Right cardiac atrium (tissue), 5 donors: ENCODE data around the gene ACOXL. TPM values are rescaled to one million over a fixed set of nuclear protein-coding genes. Genes with fewer than 3 reads are reported as not detected.

Experiments
- ATAC-seq, 2 donors: fragments of 200-7000 bp; cut with Tn5 transposase; one replicate each; pipeline versions ENCODE4 v1.8.0 to v1.9.1; 2020; ENCODE audit warnings: moderate library complexity in 2 of 2, mild to moderate bottlenecking in 1 of 2
- DNase-seq, 3 donors: peaks; one replicate each; pipeline ENCODE4 v3.0.0-alpha.2; 2020
- H3K27ac ChIP-seq: one replicate; pipeline ENCODE4 v1.5.1; 2013; ENCODE audit warnings: mild to moderate bottlenecking, low read length, control low read depth, moderate library complexity
- H3K27me3 ChIP-seq: one replicate; pipeline ENCODE4 v1.6.1; 2013; ENCODE audit not compliant: control insufficient read depth, insufficient read depth
- H3K4me1 ChIP-seq: one replicate; pipeline ENCODE4 v1.6.1; 2013; ENCODE audit warnings: low read length; ENCODE audit not compliant: control insufficient read depth, insufficient read depth
- H3K4me3 ChIP-seq: one replicate; pipeline ENCODE4 v1.5.1; 2013; ENCODE audit warnings: low read length, control low read depth
- H3K9me3 ChIP-seq: one replicate; pipeline ENCODE4 v1.6.1; 2013; ENCODE audit warnings: low read length; ENCODE audit not compliant: control insufficient read depth
- WGBS: extraction: QIAGEN DNeasy Blood & Tissue Kit; methylation state at CpG from one replicate; pipeline ENCODE4 v1.1.7; 2013; 5-methylcytosine and 5-hydroxymethylcytosine counted together
- intact Hi-C, 4 donors: fragments of 100-400 bp; cut with DNase I; formaldehyde crosslinking; loops; one replicate each; pipeline versions ENCODE4 v1.11.0 to v1.14.0; 2022 to 2023
- polyA plus RNA-seq: library from polyadenylated mRNA; stranded (reverse); fragments of 200-250 nt; gene quantifications from one replicate; pipeline ENCODE4 v1.2.3, GENCODE V29; 2013
- total RNA-seq, 4 donors: library from RNA; stranded (reverse); fragmentation: NEBNext Ultra II Directional; extraction: Animal tissue kit (Norgen Biotek cat#: 25700); gene quantifications; one replicate each; pipeline ENCODE4 v1.2.1, GENCODE V29; 2021
- donor health status: healthy with polysubstance abuse.
- donor health status: DM: no; HTN: yes; CAD: no.
- donor health status: DM: no; HTN: no; CAD: no.
- donor health status: DM: no; HTN: yes; CAD: no; lungs with severe emphysema.
- donor health status: DM: yes; HTN: yes; CAD: no.

The ACOXL gene
- total and polyA plus RNA-seq, 5 donors = 0.02 TPM; not detected in 4

GRCh38 chr2:110904779-110905148, 172.4 kb downstream of the ACOXL start:
- no peak overlapping the region for H3K27ac ChIP-seq
- no peaks in the 10 kb centered on the region for H3K9me3 ChIP-seq
- intact Hi-C loops = no loop called here
- DNase-seq = no peak
- H3K27me3 ChIP-seq = no peaks in the 10 kb centered on the region
- H3K4me3 ChIP-seq = no peak overlapping the region
- 80% methylated on average over 3 of the region's 3 CpGs for WGBS
- no peaks in the 10 kb centered on the region for H3K4me1 ChIP-seq
- ATAC-seq = no peak

- WGBS = 84% methylated on average over 3 of the region's 3 CpGs
Measured at GRCh38 chr2:110905217-110905616, 172.8 kb downstream of the ACOXL start.

GRCh38 chr2:110906613-110907298, 174.4 kb downstream of the ACOXL start:
- DNase-seq (no peak), ATAC-seq (no peak)
- H3K4me1 ChIP-seq = no peaks in the 10 kb centered on the region
- H3K27ac ChIP-seq = no peak overlapping the region
- no peaks in the 10 kb centered on the region for H3K27me3 ChIP-seq
- 93% methylated on average over 6 of the region's 6 CpGs for WGBS
- no peak overlapping the region for H3K4me3 ChIP-seq
- intact Hi-C loops = no loop called here
- H3K9me3 ChIP-seq = no peaks in the 10 kb centered on the region

More at GRCh38 chr2:110905217-110905616, 172.8 kb downstream of the ACOXL start:
- intact Hi-C loops = no loop called here
- Histone ChIP-seq H3K4me3 (no peak overlapping the region), H3K27me3 (no peaks in the 10 kb centered on the region), H3K4me1 (no peaks in the 10 kb centered on the region), H3K27ac (no peak overlapping the region), H3K9me3 (no peaks in the 10 kb centered on the region)
- ATAC-seq (no peak), DNase-seq (no peak)

GRCh38 chr2:110909501-110909900, 177.1 kb downstream of the ACOXL start:
- 86% methylated on average over 3 of the region's 3 CpGs for WGBS

GRCh38 chr2:110910423-110910822, 178.1 kb downstream of the ACOXL start:
- DNase-seq (no peak), ATAC-seq (no peak)
- Histone ChIP-seq H3K9me3 (no peaks in the 10 kb centered on the region), H3K27ac (no peak overlapping the region), H3K27me3 (no peaks in the 10 kb centered on the region), H3K4me3 (no peak overlapping the region), H3K4me1 (no peaks in the 10 kb centered on the region)
- 38% methylated on average over 1 of the region's 1 CpG for WGBS
- intact Hi-C loops = no loop called here

More at GRCh38 chr2:110909501-110909900, 177.1 kb downstream of the ACOXL start:
- Histone ChIP-seq H3K9me3 (no peaks in the 10 kb centered on the region), H3K27me3 (no peaks in the 10 kb centered on the region), H3K4me1 (no peaks in the 10 kb centered on the region), H3K4me3 (no peak overlapping the region), H3K27ac (no peak overlapping the region)
- no peak for ATAC-seq
- no peak for DNase-seq
- intact Hi-C loops = no loop called here

- no peak overlapping the region for H3K27ac ChIP-seq
- intact Hi-C loops = no loop called here
- no peaks in the 10 kb centered on the region for H3K4me1 ChIP-seq
- H3K27me3 ChIP-seq = no peaks in the 10 kb centered on the region
- no peak for DNase-seq
- no peak for ATAC-seq
- 94% methylated on average over 1 of the region's 1 CpG for WGBS
- H3K9me3 ChIP-seq = no peaks in the 10 kb centered on the region
- no peak overlapping the region for H3K4me3 ChIP-seq
Measured at GRCh38 chr2:110919738-110920137, 187.4 kb downstream of the ACOXL start.

- DNase-seq (no peak), ATAC-seq (no peak)
- Histone ChIP-seq H3K9me3 (no peaks in the 10 kb centered on the region), H3K27ac (no peak overlapping the region), H3K4me3 (no peak overlapping the region), H3K27me3 (no peaks in the 10 kb centered on the region), H3K4me1 (no peaks in the 10 kb centered on the region)
- intact Hi-C loops = no loop called here
Measured at GRCh38 chr2:110925479-110925878, 193.1 kb downstream of the ACOXL start.

- Histone ChIP-seq H3K9me3 (no peaks in the 10 kb centered on the region), H3K4me3 (no peak overlapping the region), H3K27me3 (no peaks in the 10 kb centered on the region), H3K4me1 (no peaks in the 10 kb centered on the region), H3K27ac (no peak overlapping the region)
- intact Hi-C loops = no loop called here
- WGBS = 86% methylated on average over 3 of the region's 3 CpGs
- DNase-seq = no peak
- no peak for ATAC-seq
Measured at GRCh38 chr2:110927526-110927925, 195.2 kb downstream of the ACOXL start.

GRCh38 chr2:110929528-110929927, 197.2 kb downstream of the ACOXL start:
- DNase-seq (no peak), ATAC-seq (no peak)
- Histone ChIP-seq H3K4me1 (no peaks in the 10 kb centered on the region), H3K9me3 (no peaks in the 10 kb centered on the region), H3K27ac (no peak overlapping the region), H3K27me3 (no peaks in the 10 kb centered on the region), H3K4me3 (no peak overlapping the region)
- intact Hi-C loops = no loop called here
- WGBS = 100% methylated on average over 1 of the region's 1 CpG

GRCh38 chr2:110931648-110932047, 199.3 kb downstream of the ACOXL start:
- Histone ChIP-seq H3K4me3 (no peak overlapping the region), H3K27me3 (no peaks in the 10 kb centered on the region), H3K27ac (no peak overlapping the region), H3K9me3 (no peaks in the 10 kb centered on the region), H3K4me1 (no peaks in the 10 kb centered on the region)
- intact Hi-C loops = no loop called here
- DNase-seq (no peak), ATAC-seq (no peak)
- 32% methylated on average over 2 of the region's 2 CpGs for WGBS

- 93% methylated on average over 10 of the region's 10 CpGs for WGBS
- Histone ChIP-seq H3K4me3 (no peak overlapping the region), H3K9me3 (no peaks in the 10 kb centered on the region), H3K27me3 (no peaks in the 10 kb centered on the region), H3K4me1 (no peaks in the 10 kb centered on the region), H3K27ac (no peak overlapping the region)
- intact Hi-C loops = no loop called here
- peak in 1 of 3 donors; percentile 37 for DNase-seq
- ATAC-seq = peak in 1 of 2 donors; percentile 10
Measured at GRCh38 chr2:110933420-110933819, 201.0 kb downstream of the ACOXL start.

GRCh38 chr2:110934948-110935347, 202.6 kb downstream of the ACOXL start:
- Histone ChIP-seq H3K4me1 (no peaks in the 10 kb centered on the region), H3K9me3 (no peaks in the 10 kb centered on the region), H3K27me3 (no peaks in the 10 kb centered on the region), H3K27ac (no peak overlapping the region), H3K4me3 (no peak overlapping the region)
- ATAC-seq (no peak), DNase-seq (no peak)
- WGBS = 95% methylated on average over 6 of the region's 6 CpGs
- intact Hi-C loops = no loop called here
